HepG2 (cell line): ENCODE measurements around the gene RTN3. TPM values are rescaled to one million over a fixed set of nuclear protein-coding genes. Genes with fewer than 3 reads are reported as not detected.

Experiments
- ATAC-seq: fragments of 200-7000 bp; cut with Tn5 transposase; 3 replicates; pipeline ENCODE4 v1.9.1; 2020; ENCODE audit warnings: mild to moderate bottlenecking, moderate library complexity
- BruUV-seq: library from RNA; stranded (reverse); fragments of 400-500 nt; replicated peaks from 2 replicates; lab custom pipeline; 2021; lab: Mats Ljungman, UMichigan
- CTCF ChIA-PET: fragments of 300-600 bp; formaldehyde crosslinking; extraction: SDS; loops from one replicate; lab custom pipeline; 2021; ENCODE audit warnings: low total read pairs, inconsistent platforms, low intra/inter-chr PET ratio; lab: Yijun Ruan, JAX
- POLR2A ChIA-PET: fragments of 350-600 bp; sonication (Branson Sonifier 250); formaldehyde crosslinking; loops from one replicate; lab custom pipeline; 2020; ENCODE audit warnings: antibody characterized with exemption, inconsistent platforms; lab: Yijun Ruan, JAX
- DNase-seq: peaks from one replicate; pipeline ENCODE4 v3.0.0-alpha.2; 2015; ENCODE audit warnings: low spot score
- FAIRE-seq: peaks from 3 replicates; lab custom pipeline; 2011; peaks lifted over from hg19 to GRCh38; lab: Jason Lieb, UNC
- H2AFZ ChIP-seq: one replicate; pipeline ENCODE4 v1.6.1; 2011; ENCODE audit warnings: low read length, inconsistent platforms
- H3K27ac ChIP-seq: fragments of 300-600 bp; 3 replicates; pipeline ENCODE4 v1.8.0; 2011; ENCODE audit warnings: mixed run types, mild to moderate bottlenecking, mixed read lengths, low read length, inconsistent platforms; ENCODE audit not compliant: insufficient read depth; ENCODE audit errors: extremely low read length
- H3K27me3 ChIP-seq, 2 experiments: fragments of 200-600 bp in 1 of 2; 2 replicates in 1 of 2; 3 replicates in 1 of 2; pipeline versions ENCODE4 v1.6.0 to v1.8.0; 2011; ENCODE audit warnings: low read length in 2 of 2, mild to moderate bottlenecking in 2 of 2, moderate library complexity in 2 of 2, inconsistent platforms in 1 of 2; ENCODE audit not compliant: insufficient read depth in 2 of 2, control insufficient read depth in 1 of 2
- H3K36me3 ChIP-seq, 2 experiments: fragments of 200-600 bp in 1 of 2; replicated peaks in 1 of 2; 2 replicates in 1 of 2; 3 replicates in 1 of 2; pipeline versions ENCODE4 v1.5.1 to v1.8.0; 2011; ENCODE audit warnings: low read length in 2 of 2, inconsistent platforms in 1 of 2; ENCODE audit not compliant: insufficient read depth in 2 of 2, control insufficient read depth in 1 of 2
- H3K4me1 ChIP-seq: 2 replicates; pipeline ENCODE4 v1.5.1; 2012; ENCODE audit warnings: low read length, inconsistent platforms; ENCODE audit not compliant: insufficient read depth
- H3K4me2 ChIP-seq: 2 replicates; pipeline ENCODE4 v1.6.0; 2011; ENCODE audit warnings: low read depth, low read length, inconsistent platforms
- H3K4me3 ChIP-seq, 3 experiments: fragments of 200-600 bp in 1 of 3; sonication (generic), shearing (Covaris generic) in 1 of 3; replicated peaks in 1 of 3; 2 replicates each; pipeline ENCODE4 v1.5.1; 2011 to 2016; ENCODE audit warnings: low read length in 3 of 3, inconsistent platforms in 2 of 3, low read depth in 2 of 3, mild to moderate bottlenecking in 2 of 3, control low read depth in 1 of 3, mixed read lengths in 1 of 3; ENCODE audit not compliant: insufficient read depth in 1 of 3
- H3K79me2 ChIP-seq: one replicate; pipeline ENCODE4 v1.6.1; 2011; ENCODE audit warnings: low read length, inconsistent platforms; ENCODE audit not compliant: insufficient read depth
- H3K9ac ChIP-seq: 2 replicates; pipeline ENCODE4 v1.6.0; 2011; ENCODE audit warnings: mild to moderate bottlenecking, low read depth, low read length, inconsistent platforms; ENCODE audit not compliant: insufficient read depth
- H3K9me3 ChIP-seq: 2 replicates; pipeline ENCODE4 v1.5.1; 2012; ENCODE audit warnings: mild to moderate bottlenecking, low read length
- H4K20me1 ChIP-seq: 2 replicates; pipeline ENCODE4 v1.6.0; 2011; ENCODE audit warnings: inconsistent platforms, mild to moderate bottlenecking, low read length, moderate library complexity; ENCODE audit not compliant: insufficient read depth
- ATAD3A ChIP-seq: sonication (generic); formaldehyde crosslinking; IDR thresholded peaks from 2 replicates; pipeline ENCODE4 v1.4.0; 2020; ENCODE audit warnings: missing genetic modification reagents
- ELF3 ChIP-seq: IDR thresholded peaks from 2 replicates; pipeline ENCODE4 v1.6.1; 2016; ENCODE audit warnings: missing genetic modification reagents, missing compliant biosample characterization
- GFI1 ChIP-seq: sonication (generic); formaldehyde crosslinking; IDR thresholded peaks from 2 replicates; pipeline ENCODE4 v1.5.0; 2020; ENCODE audit warnings: missing genetic modification reagents, mild to moderate bottlenecking, borderline replicate concordance
- MAX ChIP-seq: IDR thresholded peaks from 2 replicates; pipeline ENCODE4 v1.6.1; 2012; ENCODE audit warnings: inconsistent platforms
- MNT ChIP-seq: fragments of 450-650 bp; IDR thresholded peaks from 2 replicates; pipeline ENCODE4 v1.6.1; 2016
- NR3C1 ChIP-seq: sonication (generic); formaldehyde crosslinking; IDR thresholded peaks from 2 replicates; pipeline ENCODE4 v1.4.0; 2020; ENCODE audit warnings: missing genetic modification reagents
- PAX8 ChIP-seq: sonication (generic); formaldehyde crosslinking; IDR thresholded peaks from 2 replicates; pipeline ENCODE4 v1.8.0; 2022; ENCODE audit warnings: mild to moderate bottlenecking, missing genetic modification reagents, borderline replicate concordance
- POGZ ChIP-seq: sonication (generic); formaldehyde crosslinking; IDR thresholded peaks from 2 replicates; pipeline ENCODE4 v1.4.0; 2020; ENCODE audit warnings: mild to moderate bottlenecking, missing genetic modification reagents
- SMAD9 ChIP-seq: sonication (generic); formaldehyde crosslinking; IDR thresholded peaks from 2 replicates; pipeline ENCODE4 v1.5.1; 2020; ENCODE audit warnings: mild to moderate bottlenecking, missing genetic modification reagents
- U2AF2 ChIP-seq: fragments of 200-400 bp; formaldehyde crosslinking; IDR thresholded peaks from 2 replicates; pipeline ENCODE4 v1.6.1; 2017; ENCODE audit warnings: low read depth, mild to moderate bottlenecking, low read length
- YEATS4 ChIP-seq: sonication (generic); formaldehyde crosslinking; IDR thresholded peaks from 2 replicates; pipeline ENCODE4 v1.4.0; 2020; ENCODE audit warnings: missing genetic modification reagents, borderline replicate concordance
- ZFP37 ChIP-seq: sonication (generic); formaldehyde crosslinking; IDR thresholded peaks from 2 replicates; pipeline ENCODE4 v1.4.0; 2020; ENCODE audit warnings: missing genetic modification reagents, borderline replicate concordance
- ZNF605 ChIP-seq: sonication (generic); formaldehyde crosslinking; IDR thresholded peaks from 2 replicates; pipeline ENCODE4 v1.8.0; 2022; ENCODE audit warnings: mild to moderate bottlenecking, missing genetic modification reagents
- ZNF775 ChIP-seq: sonication (generic); formaldehyde crosslinking; IDR thresholded peaks from 2 replicates; pipeline ENCODE4 v1.4.0; 2020; ENCODE audit warnings: missing genetic modification reagents, mild to moderate bottlenecking, moderate library complexity, borderline replicate concordance
- ZSCAN31 ChIP-seq: sonication (generic); formaldehyde crosslinking; IDR thresholded peaks from 2 replicates; pipeline ENCODE4 v1.5.0; 2020; ENCODE audit warnings: low read depth, mild to moderate bottlenecking, missing genetic modification reagents
- WGBS: methylation state at CpG from one replicate; pipeline ENCODE4 v1.1.6; 2017; ENCODE audit warnings: low lambda C conversion rate; 5-methylcytosine and 5-hydroxymethylcytosine counted together
- in situ Hi-C: cut with HindIII; loops from 2 replicates; pipeline ENCODE4 v1.10.0; 2017; ENCODE audit warnings: low pct_unique_long_range_greater_than_20kb; ENCODE audit not compliant: extremely low pct_ligation_motif_present
- intact Hi-C: fragments of 100-400 bp; cut with micrococcal nuclease; formaldehyde crosslinking; loops from one replicate; pipeline ENCODE4 v1.10.0; 2022; ENCODE audit not compliant: unreplicated experiment
- polyA plus RNA-seq, 8 experiments: library from polyadenylated mRNA; depleted of rRNA in 3 of 8; stranded (reverse) in 7 of 8; unstranded in 1 of 8; fragments of >200 nt; fragmentation: Illumina TruSeq in 4 of 8; extraction: Trizol in 4 of 8; gene quantifications; 2 replicates each; pipeline versions ENCODE4 v1.2.1 to v1.2.3, GENCODE V29; 2011 to 2016; ENCODE audit warnings: low read depth in 4 of 8, missing spikeins in 1 of 8, mixed read lengths in 1 of 8; ENCODE audit not compliant: insufficient read depth in 1 of 8
- total RNA-seq, 5 experiments: library from RNA; depleted of rRNA; stranded (reverse); fragments of >200 nt; fragmentation: Illumina TruSeq; extraction: Trizol; gene quantifications; 2 replicates each; pipeline ENCODE4 v1.2.3, GENCODE V29; 2016; ENCODE audit warnings: low read depth in 1 of 5
- TF ChIP-seq, protein P1 (sequence below): sonication (generic); formaldehyde crosslinking; IDR thresholded peaks from 2 replicates; pipeline ENCODE4 v1.9.0; 2021; ENCODE audit warnings: missing genetic modification reagents, borderline replicate concordance

RTN3 gene
- total and polyA plus RNA-seq, 2 of the 13 experiments (the other 11 are each of a cell fraction or from before 2014, with no cell fraction given) = 32.2 to 41.1 TPM

- TF ChIP-seq ZSCAN31 (CRISPR knock-in tag) = 0 out of 2 replicates have a peak, but pooled peaks have one; percentile 18
- TF ChIP-seq ELF3 (CRISPR knock-in tag) = no peak
- 0 out of 2 replicates have a peak, but pooled peaks have one; percentile 27 for TF ChIP-seq YEATS4 (CRISPR knock-in tag)
- TF ChIP-seq PAX8 (CRISPR knock-in tag) = no peak
- no peak for TF ChIP-seq ZFP37 (CRISPR knock-in tag)
These were observed 87.9 kb downstream of the RTN3 start (continued) for GRCh38 chr11:63769042-63769713.

DNA sequence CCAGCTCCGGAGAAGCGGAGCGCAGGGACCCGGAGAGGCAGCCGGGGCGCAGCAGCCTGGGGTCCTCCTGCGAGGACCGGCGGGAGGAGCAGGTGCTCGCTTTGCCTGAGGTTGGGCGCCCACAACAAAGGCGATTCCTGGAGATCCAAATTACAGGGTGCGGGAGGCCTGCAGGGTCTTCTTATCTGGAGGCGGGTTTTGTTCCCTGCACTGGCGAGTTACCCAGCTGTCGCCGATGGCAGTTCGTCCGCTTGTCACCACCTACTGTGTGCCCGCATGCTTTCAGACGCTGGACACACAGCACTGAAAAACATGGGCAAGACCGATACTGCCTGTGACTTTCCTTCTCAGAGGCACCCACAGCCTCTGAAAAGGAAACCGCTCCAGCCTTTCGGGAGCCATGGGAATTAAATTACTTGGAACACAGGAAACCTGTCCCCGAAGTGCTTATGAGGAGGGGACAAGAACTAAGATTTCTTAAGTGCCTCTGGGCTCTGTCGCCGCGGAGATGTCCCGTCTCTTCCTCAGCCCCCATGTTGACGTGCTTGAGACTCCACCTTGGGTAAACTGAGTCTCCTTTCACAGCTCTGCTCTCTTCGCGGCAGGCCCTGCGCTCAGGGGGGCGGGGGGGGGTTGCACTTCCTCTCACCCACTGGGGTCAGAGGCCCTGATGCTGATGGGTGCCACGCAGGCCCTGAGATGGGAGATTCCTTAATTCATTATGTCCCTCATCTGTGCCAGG, 88.6 kb downstream of the RTN3 start:
- intact Hi-C loops (loop anchor here (2.0 to 10.0 kb wide), 3 partner anchors 43 to 177 kb away; partner anchors contain the start of gene SPINDOC), in situ Hi-C loops (loop anchor here (10.0 kb wide), 1 partner anchor 145 kb away; the partner anchor contains the start of gene RCOR2)
- peak overlapping the region; percentile 65 to 85 (median 68) for H3K4me3 ChIP-seq
- peak overlapping the region; percentile 93 for H3K4me2 ChIP-seq
- DNase-seq (no peak), ATAC-seq (no peak; the same call in 1 of the 3 replicates), FAIRE-seq (no peak)
- H3K79me2 ChIP-seq = peaks cover 7% of the 10 kb centered on the region
- H3K9ac ChIP-seq = peak overlapping the region; percentile 74
- WGBS = 11% methylated on average over 13 of the region's 35 CpGs
- no peak overlapping the region for H3K27ac ChIP-seq
- H4K20me1 ChIP-seq = no peaks in the 10 kb centered on the region; the same call in 1 of the 2 replicates
- peaks cover 0 to 4% of the 10 kb centered on the region in 2 experiments; a peak in 1 of 5 replicates for H3K27me3 ChIP-seq
- CTCF ChIA-PET = no interaction called here
- no TSS peak for BruUV-seq
- POLR2A ChIA-PET = interaction anchor here (0.6 to 4.3 kb wide), 5 partner anchors 8 to 69 kb away, joined by 4 to 15 read pairs (median 12); partner anchors contain the start of gene MARK2
- H3K36me3 ChIP-seq = no peaks in the 10 kb centered on the region
- no peaks in the 10 kb centered on the region for H3K9me3 ChIP-seq
- H3K4me1 ChIP-seq = peaks cover 38% of the 10 kb centered on the region
- H2AFZ ChIP-seq = no peak overlapping the region
- no peak for TF ChIP-seq ATAD3A (CRISPR knock-in tag)
- no peak for TF ChIP-seq U2AF2
- TF ChIP-seq POGZ (CRISPR knock-in tag) = no peak
- TF ChIP-seq, protein P1, sequence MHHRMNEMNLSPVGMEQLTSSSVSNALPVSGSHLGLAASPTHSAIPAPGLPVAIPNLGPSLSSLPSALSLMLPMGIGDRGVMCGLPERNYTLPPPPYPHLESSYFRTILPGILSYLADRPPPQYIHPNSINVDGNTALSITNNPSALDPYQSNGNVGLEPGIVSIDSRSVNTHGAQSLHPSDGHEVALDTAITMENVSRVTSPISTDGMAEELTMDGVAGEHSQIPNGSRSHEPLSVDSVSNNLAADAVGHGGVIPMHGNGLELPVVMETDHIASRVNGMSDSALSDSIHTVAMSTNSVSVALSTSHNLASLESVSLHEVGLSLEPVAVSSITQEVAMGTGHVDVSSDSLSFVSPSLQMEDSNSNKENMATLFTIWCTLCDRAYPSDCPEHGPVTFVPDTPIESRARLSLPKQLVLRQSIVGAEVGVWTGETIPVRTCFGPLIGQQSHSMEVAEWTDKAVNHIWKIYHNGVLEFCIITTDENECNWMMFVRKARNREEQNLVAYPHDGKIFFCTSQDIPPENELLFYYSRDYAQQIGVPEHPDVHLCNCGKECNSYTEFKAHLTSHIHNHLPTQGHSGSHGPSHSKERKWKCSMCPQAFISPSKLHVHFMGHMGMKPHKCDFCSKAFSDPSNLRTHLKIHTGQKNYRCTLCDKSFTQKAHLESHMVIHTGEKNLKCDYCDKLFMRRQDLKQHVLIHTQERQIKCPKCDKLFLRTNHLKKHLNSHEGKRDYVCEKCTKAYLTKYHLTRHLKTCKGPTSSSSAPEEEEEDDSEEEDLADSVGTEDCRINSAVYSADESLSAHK (CRISPR knock-in tag) = no peak
- TF ChIP-seq GFI1 = no peak
- no peak for TF ChIP-seq ZNF605 (CRISPR knock-in tag)
- TF ChIP-seq SMAD9 (CRISPR knock-in tag) = peak; percentile 21; the same call in 1 of the 2 replicates
- no peak for TF ChIP-seq ZNF775 (CRISPR knock-in tag)
- TF ChIP-seq MNT = no peak
- TF ChIP-seq MAX = 0 out of 2 replicates have a peak, but pooled peaks have one; percentile 17
- no peak for TF ChIP-seq NR3C1 (CRISPR knock-in tag)
